ENCODE measurements around the gene SLF2. TPM values are rescaled to one million over a fixed set of nuclear protein-coding genes. Genes with fewer than 3 reads are reported as not detected.

The SLF2 gene
- total RNA-seq, 2 experiments from 2014 or later = 30.2 to 30.5 TPM

DNA sequence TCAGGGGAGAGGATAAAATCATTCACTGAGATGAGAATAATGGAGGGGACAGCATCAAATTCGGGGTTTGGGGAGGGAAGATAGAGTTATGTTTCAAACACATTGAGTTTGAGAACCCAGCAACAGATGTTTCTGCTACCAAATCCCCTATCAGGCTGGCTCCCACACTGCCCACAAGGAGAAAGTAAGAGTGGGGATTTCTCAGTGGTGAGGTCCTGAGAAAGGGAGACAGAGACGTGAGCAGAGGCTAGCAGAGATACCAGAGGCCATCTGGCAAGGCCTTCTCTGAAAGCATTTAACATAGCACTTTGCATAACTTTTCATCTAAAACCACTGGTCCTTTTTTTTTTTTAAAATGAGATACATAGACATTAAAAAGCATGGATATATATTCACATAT, 7.8 kb upstream of the SLF2 start:
- no peaks in the 10 kb centered on the region for H3K36me3 Mint-ChIP-seq
- no peak for DNase-seq
- no peak overlapping the region for H3K27ac Mint-ChIP-seq
- no peaks in the 10 kb centered on the region for H3K9me3 Mint-ChIP-seq
- H3K4me1 Mint-ChIP-seq = peaks cover 6% of the 10 kb centered on the region
- peaks cover 3% of the 10 kb centered on the region for H3K27me3 Mint-ChIP-seq
- H3K4me3 Mint-ChIP-seq = no peak overlapping the region

DNA sequence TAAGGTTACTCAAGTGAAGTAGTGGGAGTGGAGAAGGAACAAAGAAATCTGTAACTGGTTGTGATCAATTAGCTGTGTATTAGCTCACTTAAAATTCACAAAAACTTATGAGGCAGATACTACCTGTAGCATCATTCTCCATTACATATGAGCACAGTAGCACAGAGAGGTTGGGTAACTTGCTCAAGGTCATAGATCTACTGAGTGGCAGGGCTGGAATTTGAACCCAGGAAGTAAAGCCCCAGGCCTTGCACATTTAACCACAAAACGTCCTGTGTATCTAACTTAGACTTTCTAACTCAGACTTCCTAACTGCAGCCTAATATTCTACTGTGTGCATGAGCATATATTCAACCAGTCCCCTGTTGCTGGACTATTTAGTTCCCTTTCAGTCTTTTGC, 5.6 kb upstream of the SLF2 start:
- no peaks in the 10 kb centered on the region for H3K36me3 Mint-ChIP-seq
- H3K27me3 Mint-ChIP-seq = no peaks in the 10 kb centered on the region
- H3K27ac Mint-ChIP-seq = no peak overlapping the region
- H3K9me3 Mint-ChIP-seq = no peaks in the 10 kb centered on the region
- no peak overlapping the region for H3K4me3 Mint-ChIP-seq
- H3K4me1 Mint-ChIP-seq = peaks cover 13% of the 10 kb centered on the region
- DNase-seq = no peak

DNA sequence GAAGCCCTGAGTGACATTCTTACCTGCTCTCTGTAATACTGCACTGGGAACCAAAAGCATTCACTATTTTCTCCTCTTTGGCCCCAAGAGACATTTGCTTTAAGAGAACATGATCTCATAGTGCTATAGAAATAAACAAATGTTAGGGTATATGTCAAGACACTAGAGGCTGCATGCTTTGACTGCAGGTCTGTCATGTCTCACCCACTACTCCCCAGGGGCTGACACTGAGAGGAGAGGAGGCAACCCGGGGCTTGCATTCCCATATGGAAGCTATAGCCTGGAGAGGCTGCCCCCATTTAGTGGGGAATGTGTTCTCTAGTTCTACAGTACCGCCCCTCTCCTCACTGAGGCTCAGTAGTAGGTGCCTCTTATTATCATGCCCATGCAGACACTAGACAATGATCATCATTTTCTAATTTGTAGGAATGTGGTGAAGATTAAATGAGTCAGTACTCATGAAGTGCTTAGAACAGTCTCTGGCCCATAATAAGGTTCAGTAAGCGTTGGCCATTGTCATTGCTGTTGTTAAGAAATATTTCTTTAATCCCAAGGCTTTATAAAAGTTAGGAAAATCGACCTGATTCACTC, 4.9 kb upstream of the SLF2 start:
- no peak for DNase-seq
- no peaks in the 10 kb centered on the region for H3K36me3 Mint-ChIP-seq
- no peak overlapping the region for H3K4me3 Mint-ChIP-seq
- H3K27me3 Mint-ChIP-seq = no peaks in the 10 kb centered on the region
- no peaks in the 10 kb centered on the region for H3K9me3 Mint-ChIP-seq
- H3K27ac Mint-ChIP-seq = no peak overlapping the region
- peaks cover 14% of the 10 kb centered on the region for H3K4me1 Mint-ChIP-seq

DNA sequence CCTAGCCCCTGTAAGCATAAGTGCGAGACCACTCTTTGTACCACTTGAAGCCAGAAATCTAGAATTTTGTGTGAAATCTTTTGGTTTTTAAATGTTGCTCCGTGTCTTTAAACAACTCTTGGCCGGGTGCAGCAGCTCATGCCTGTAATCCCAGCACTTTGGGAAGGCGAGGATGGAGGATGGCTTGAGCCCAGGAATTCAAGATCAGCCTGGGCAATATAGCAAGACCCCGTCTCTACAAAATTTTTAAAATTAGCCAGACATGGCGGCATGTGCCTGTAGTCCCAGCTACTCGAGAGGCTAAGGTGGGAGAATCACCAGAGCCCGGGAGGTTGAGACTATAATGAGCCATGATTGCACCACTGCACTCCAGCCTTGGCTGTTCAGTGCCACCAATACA, 4.4 kb upstream of the SLF2 start:
- DNase-seq = no peak
- Mint-ChIP-seq H3K4me3 (no peak overlapping the region), H3K9me3 (no peaks in the 10 kb centered on the region), H3K36me3 (no peaks in the 10 kb centered on the region), H3K4me1 (peaks cover 14% of the 10 kb centered on the region), H3K27ac (no peak overlapping the region), H3K27me3 (no peaks in the 10 kb centered on the region)

DNA sequence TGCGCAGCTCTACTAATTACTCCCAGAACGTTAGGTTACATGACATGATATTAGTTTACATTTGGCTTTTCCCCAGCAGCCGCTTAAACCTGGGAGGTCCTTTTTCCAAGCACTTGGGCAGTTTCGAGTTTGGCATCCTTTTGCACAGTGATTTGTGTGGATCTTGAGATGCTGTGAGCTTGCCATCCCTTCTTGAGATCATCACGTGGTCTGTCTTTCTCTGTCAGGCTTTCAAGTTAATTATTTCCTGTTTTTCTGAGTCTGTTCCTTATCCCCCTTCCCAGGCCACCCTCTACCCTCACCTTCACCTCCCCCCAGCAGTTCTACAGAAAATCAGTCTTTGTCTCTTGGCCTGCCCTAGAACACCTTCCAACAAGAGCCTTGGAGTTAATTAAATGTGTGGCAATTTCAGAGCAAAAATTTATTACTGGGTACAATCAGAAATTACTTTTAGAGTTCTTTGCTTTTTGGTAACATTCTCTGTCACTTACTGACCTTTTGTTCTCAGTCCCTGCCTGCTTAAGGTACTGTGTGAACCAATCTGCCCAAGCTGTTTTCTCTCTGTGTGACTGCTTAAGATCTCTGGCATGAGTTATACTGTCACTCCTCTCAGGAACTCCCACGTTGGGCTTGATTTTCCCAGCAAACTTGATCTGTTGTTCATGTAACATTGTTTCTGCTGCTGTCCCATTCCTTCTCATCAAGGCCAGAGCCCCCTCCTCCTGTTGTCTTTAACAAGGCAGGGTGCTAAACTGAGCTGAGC, 3.1 kb upstream of the SLF2 start:
- Mint-ChIP-seq H3K27ac (no peak overlapping the region), H3K4me1 (peaks cover 23% of the 10 kb centered on the region), H3K27me3 (no peaks in the 10 kb centered on the region), H3K36me3 (peaks cover 4% of the 10 kb centered on the region), H3K9me3 (no peaks in the 10 kb centered on the region), H3K4me3 (no peak overlapping the region)
- no peak for DNase-seq

DNA sequence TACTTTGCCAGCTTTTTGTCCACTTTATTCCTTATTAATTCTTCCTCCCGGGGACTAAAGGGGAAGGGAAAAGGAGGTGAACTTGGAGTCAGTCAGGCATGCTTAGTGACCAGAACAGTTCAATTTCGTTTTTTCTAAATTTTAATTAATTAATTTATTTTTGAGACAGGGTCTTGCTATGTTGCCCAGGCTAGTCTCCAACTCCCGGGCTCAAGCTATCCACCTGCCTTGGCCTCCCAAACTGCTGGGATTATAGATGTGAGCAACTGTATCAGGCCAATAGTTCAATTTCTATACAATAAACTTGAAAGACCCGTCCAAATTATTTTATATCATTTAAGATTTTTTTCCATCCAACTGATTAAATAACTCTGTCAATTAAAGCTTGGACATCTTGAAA, 1.3 kb upstream of the SLF2 start:
- peaks cover 8% of the 10 kb centered on the region for H3K36me3 Mint-ChIP-seq
- no peaks in the 10 kb centered on the region for H3K27me3 Mint-ChIP-seq
- H3K4me3 Mint-ChIP-seq = peak overlapping the region; percentile 98
- peaks cover 33% of the 10 kb centered on the region for H3K4me1 Mint-ChIP-seq
- DNase-seq = no peak
- H3K27ac Mint-ChIP-seq = no peak overlapping the region
- H3K9me3 Mint-ChIP-seq = no peaks in the 10 kb centered on the region

DNA sequence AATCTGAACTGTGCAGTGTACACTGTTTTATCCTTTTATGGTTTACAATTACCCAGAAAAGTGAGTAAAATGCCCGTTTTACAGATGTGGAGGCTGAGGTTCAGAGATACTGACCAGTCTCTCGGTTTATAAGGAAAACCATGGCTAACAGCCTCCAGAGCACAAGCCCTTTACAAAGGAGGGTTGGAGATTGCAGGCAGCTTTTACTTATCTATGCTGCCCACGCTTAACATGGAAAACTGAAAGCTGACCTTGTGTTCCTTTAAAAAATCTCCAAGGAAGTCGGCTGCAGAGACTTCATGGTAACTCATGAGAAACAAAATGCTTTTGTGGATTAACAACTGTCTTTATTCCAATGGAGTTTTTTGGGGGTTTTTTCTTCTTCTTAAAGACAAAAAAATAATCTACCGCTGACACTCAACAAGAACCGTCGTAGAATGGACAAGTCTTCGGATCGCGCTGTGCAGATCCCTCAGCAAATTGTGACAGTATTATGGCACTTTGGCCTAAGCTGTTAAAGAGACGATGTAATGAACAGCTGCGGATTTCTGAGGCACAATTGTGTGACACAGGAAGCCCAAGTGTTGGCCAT, 654 bp upstream of the SLF2 start:
- H3K9me3 Mint-ChIP-seq = no peaks in the 10 kb centered on the region
- H3K4me3 Mint-ChIP-seq = peak overlapping the region; percentile 98
- no peaks in the 10 kb centered on the region for H3K27me3 Mint-ChIP-seq
- peaks cover 33% of the 10 kb centered on the region for H3K4me1 Mint-ChIP-seq
- peaks cover 12% of the 10 kb centered on the region for H3K36me3 Mint-ChIP-seq
- no peak for DNase-seq
- H3K27ac Mint-ChIP-seq = peak overlapping the region; percentile 98

DNA sequence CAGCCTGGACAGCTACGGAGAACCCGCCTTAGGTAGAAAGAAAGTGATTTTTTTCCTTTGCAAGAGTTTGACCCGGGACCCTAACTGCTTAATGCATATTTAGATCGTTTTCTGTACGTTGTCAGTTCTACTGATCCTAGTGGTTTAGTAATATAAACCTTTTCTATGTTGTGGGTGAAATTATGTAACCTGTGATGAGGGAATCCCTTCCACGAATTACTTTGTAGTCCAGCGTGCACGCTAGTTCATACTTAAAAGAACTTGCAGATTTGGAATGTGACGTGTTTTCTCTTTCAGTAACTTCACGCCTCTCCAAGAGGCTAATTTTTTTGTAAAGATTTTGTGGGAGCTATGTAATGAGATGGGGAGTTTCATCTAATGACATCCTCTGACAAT, 705 bp downstream of the SLF2 start:
- Mint-ChIP-seq H3K4me3 (peak overlapping the region; percentile 98), H3K9me3 (no peaks in the 10 kb centered on the region), H3K27me3 (no peaks in the 10 kb centered on the region), H3K36me3 (peaks cover 15% of the 10 kb centered on the region), H3K4me1 (peaks cover 33% of the 10 kb centered on the region), H3K27ac (peak overlapping the region; percentile 98)
- no peak for DNase-seq

DNA sequence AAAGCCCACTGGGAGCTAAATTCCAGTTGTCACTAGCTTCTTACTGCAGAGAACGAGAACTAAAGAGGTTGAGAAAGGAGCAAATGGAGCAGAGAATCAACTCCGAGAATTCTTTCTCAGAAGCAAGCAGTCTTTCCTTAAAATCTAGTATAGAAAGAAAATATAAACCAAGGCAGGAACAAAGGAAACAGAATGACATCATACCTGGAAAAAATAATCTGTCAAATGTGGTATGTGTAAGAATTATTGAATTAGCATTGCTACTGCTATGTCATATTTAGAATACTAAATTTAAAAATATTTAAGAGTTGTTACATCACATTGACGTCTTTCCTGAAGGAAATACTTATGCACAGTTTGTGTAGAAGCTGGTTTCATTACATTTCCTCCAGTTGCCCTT, 4.3 kb downstream of the SLF2 start:
- Mint-ChIP-seq H3K4me1 (peaks cover 21% of the 10 kb centered on the region), H3K36me3 (peaks cover 17% of the 10 kb centered on the region), H3K27ac (no peak overlapping the region), H3K27me3 (no peaks in the 10 kb centered on the region), H3K4me3 (no peak overlapping the region), H3K9me3 (no peaks in the 10 kb centered on the region)
- DNase-seq = no peak

DNA sequence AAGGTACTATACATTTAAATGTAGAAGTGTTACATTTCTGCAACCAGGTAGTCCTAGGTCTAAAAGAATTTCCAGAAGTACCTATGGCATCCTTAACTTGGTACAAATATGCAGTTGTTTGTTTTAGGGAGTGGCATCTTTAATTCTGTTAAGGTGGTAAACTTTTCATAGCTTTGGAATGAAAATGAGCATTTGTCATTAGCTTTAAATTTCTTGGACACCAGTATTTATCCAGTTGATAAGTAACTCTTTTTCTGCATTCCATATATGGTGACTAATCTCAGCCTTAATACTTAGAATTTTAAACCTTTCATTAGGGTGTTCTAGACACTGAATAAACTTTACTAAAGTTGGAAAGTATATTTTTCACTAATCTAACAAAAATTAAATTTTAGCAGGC, 10.8 kb downstream of the SLF2 start:
- peaks cover 5% of the 10 kb centered on the region for H3K4me1 Mint-ChIP-seq
- H3K36me3 Mint-ChIP-seq = peaks cover 29% of the 10 kb centered on the region
- H3K27me3 Mint-ChIP-seq = no peaks in the 10 kb centered on the region
- no peak overlapping the region for H3K27ac Mint-ChIP-seq
- DNase-seq = no peak
- no peaks in the 10 kb centered on the region for H3K9me3 Mint-ChIP-seq
- no peak overlapping the region for H3K4me3 Mint-ChIP-seq

DNA sequence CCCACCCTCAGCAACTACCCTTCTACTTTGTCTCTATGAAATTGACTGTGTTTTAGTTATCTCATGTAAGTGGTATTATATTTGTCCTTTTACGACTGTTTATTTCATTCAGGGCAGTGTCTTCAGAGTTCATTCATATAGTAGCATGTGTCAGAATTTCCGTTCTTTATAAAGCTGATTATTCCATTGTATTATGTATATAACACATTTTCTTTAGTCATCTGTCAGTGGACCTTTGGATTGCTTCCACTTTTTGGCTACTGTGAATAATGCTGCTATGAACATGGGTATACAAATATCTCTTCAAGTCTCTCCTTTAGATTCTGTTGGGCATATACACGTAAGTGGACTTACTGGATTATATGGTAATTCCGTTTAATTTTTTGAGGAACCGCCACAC, 14.5 kb downstream of the SLF2 start:
- H3K4me3 Mint-ChIP-seq = no peak overlapping the region
- no peak overlapping the region for H3K27ac Mint-ChIP-seq
- DNase-seq = no peak
- peaks cover 36% of the 10 kb centered on the region for H3K36me3 Mint-ChIP-seq
- H3K4me1 Mint-ChIP-seq = peaks cover 5% of the 10 kb centered on the region
- no peaks in the 10 kb centered on the region for H3K9me3 Mint-ChIP-seq
- H3K27me3 Mint-ChIP-seq = no peaks in the 10 kb centered on the region

DNA sequence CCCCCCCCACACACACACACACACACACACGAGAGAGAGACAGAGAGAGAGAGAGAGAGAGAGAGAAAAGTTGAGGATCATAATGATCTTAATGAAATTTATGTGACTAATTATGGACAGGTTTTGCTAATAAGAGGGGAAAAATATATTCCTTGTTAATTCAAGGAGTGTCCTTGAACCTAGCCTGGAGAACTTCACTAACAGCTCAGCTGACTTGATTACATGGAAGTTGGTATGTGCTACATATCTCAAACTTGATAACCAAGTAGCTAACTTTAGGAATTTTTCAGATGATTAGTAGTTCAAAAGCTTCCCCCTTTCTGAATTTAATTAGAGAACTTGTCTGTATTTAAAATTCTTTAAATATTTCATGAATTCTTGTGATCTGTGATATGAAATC, 15.3 kb downstream of the SLF2 start:
- no peak overlapping the region for H3K4me3 Mint-ChIP-seq
- H3K4me1 Mint-ChIP-seq = peaks cover 5% of the 10 kb centered on the region
- no peaks in the 10 kb centered on the region for H3K9me3 Mint-ChIP-seq
- no peak for DNase-seq
- H3K27ac Mint-ChIP-seq = no peak overlapping the region
- H3K36me3 Mint-ChIP-seq = peaks cover 41% of the 10 kb centered on the region
- H3K27me3 Mint-ChIP-seq = no peaks in the 10 kb centered on the region

DNA sequence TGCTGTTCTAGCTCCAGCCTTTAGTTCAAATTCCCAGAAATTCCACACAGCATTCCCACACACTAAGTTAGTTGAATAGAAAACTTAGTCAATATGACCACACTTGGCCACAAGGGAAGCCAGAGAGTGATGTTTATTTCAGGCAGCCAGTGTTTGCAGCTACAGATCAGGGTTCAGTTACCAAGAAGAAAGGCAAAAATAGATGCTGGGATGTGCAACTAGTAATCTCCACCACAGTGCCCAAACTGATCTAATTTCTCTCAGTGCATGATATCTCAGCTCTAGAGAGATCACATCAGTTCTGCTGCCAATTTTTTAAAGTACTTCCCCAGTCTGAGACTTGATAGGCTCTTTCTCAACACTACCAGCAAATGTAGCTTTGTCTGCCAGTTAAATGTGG, 17.6 kb downstream of the SLF2 start:
- DNase-seq = no peak
- H3K4me3 Mint-ChIP-seq = no peak overlapping the region
- H3K4me1 Mint-ChIP-seq = peaks cover 3% of the 10 kb centered on the region
- H3K9me3 Mint-ChIP-seq = no peaks in the 10 kb centered on the region
- no peaks in the 10 kb centered on the region for H3K27me3 Mint-ChIP-seq
- no peak overlapping the region for H3K27ac Mint-ChIP-seq
- H3K36me3 Mint-ChIP-seq = peaks cover 38% of the 10 kb centered on the region

DNA sequence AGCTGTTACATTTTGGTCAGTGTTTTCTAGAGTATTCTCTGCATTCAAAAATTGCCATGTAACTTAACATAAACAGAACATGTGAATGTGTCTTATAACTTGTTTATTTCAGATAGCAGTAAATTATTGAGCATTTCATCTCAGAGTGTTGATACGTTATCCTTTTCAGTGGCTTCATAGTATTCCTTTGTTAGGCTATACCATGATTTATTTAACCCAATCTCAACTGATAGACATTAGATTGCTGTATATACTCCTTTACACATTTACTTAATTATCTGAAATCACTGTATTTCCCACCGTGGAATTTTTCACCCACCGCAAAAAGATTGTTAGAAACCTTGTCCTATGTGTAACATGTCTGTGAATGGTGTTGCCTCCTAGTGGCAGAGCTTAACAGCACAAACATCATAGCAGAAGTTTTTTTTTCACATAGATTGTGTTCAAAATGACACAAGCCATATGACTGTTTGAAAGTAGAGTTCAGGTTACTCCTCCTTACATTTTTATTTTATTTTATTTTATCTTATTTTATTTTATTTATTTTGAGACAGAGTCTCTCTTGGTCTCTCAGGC, 21.4 kb downstream of the SLF2 start:
- H3K27me3 Mint-ChIP-seq = no peaks in the 10 kb centered on the region
- no peaks in the 10 kb centered on the region for H3K4me1 Mint-ChIP-seq
- H3K9me3 Mint-ChIP-seq = no peaks in the 10 kb centered on the region
- H3K4me3 Mint-ChIP-seq = no peak overlapping the region
- no peak overlapping the region for H3K27ac Mint-ChIP-seq
- DNase-seq = no peak
- peaks cover 26% of the 10 kb centered on the region for H3K36me3 Mint-ChIP-seq

DNA sequence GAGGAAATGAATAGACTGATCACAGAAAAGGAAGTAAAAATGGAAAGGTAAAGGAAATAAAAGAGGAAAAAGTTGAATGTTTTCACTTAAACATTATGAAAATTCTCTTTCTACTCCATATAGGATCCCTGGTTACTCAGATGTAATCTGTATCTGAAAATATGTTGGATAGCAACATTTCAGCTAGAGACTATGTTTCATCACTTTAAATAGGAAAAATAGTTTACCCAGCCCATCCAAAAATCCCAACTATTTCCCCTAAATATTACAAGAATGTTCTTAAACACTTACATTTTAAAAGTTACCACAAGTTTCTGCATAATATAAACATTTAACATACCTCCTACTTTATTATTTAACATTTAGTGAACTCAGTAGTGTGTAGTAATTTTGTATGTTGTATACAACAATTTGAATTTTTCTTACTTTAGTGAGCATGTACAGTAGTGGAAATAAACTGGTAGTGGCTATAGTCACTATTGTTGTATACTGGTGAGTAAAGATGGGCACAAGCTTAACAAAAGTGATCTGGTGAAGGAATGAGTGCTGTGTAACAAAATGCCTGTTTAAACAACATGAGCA, 27.1 kb downstream of the SLF2 start:
- Mint-ChIP-seq H3K36me3 (peaks cover 20% of the 10 kb centered on the region), H3K4me1 (peaks cover 16% of the 10 kb centered on the region), H3K9me3 (no peaks in the 10 kb centered on the region), H3K27ac (no peak overlapping the region), H3K4me3 (no peak overlapping the region), H3K27me3 (no peaks in the 10 kb centered on the region)
- no peak for DNase-seq

Measured in activated naive CD8-positive, alpha-beta T cell treated with anti-CD3 and anti-CD28 coated beads for 36 hours (primary cell).